Activated B cell treated with CpG ODN at 0.5 μM for 24 hours (primary cell): ENCODE measurements around the gene ATP10D. TPM values are rescaled to one million over a fixed set of nuclear protein-coding genes. Genes with fewer than 3 reads are reported as not detected.

Experiments used
- ATAC-seq: fragments of 200-7000 bp; cut with Tn5 transposase; one replicate; pipeline ENCODE4 v1.10.0; 2021; ENCODE audit warnings: low read depth, mild to moderate bottlenecking, moderate library complexity
- CTCF ChIA-PET: fragments of 350-600 bp; sonication (Branson Sonifier 250); formaldehyde crosslinking; loops from one replicate; lab custom pipeline; 2021; ENCODE audit warnings: antibody characterized with exemption; lab: Charles Lee
- POLR2A ChIA-PET: fragments of 350-600 bp; sonication (Branson Sonifier 250); formaldehyde crosslinking; loops from one replicate; lab custom pipeline; 2021; ENCODE audit warnings: antibody characterized with exemption; lab: Charles Lee
- DNase-seq: peaks from one replicate; pipeline ENCODE4 v3.0.0; 2022
- H3K27ac Mint-ChIP-seq: one replicate; pipeline ENCODE4 v1.8.0; 2020; ENCODE audit warnings: mixed read lengths
- H3K27me3 Mint-ChIP-seq: one replicate; pipeline ENCODE4 v1.8.0; 2021; ENCODE audit warnings: mixed read lengths
- H3K36me3 Mint-ChIP-seq: one replicate; pipeline ENCODE4 v1.8.0; 2021; ENCODE audit warnings: low read depth, mixed read lengths
- H3K4me1 Mint-ChIP-seq: one replicate; pipeline ENCODE4 v1.8.0; 2021; ENCODE audit warnings: mixed read lengths
- H3K4me3 Mint-ChIP-seq: one replicate; pipeline ENCODE4 v1.8.0; 2020; ENCODE audit warnings: mild to moderate bottlenecking, mixed read lengths
- H3K9me3 Mint-ChIP-seq: one replicate; pipeline ENCODE4 v1.8.0; 2020; ENCODE audit warnings: mixed read lengths
- intact Hi-C: fragments of 100-400 bp; cut with micrococcal nuclease; formaldehyde crosslinking; loops from one replicate; pipeline ENCODE4 v1.15.1; 2024
- total RNA-seq: library from RNA; stranded (reverse); gene quantifications from 2 replicates; pipeline ENCODE4 v1.2.3, GENCODE V29; 2022
- TF ChIP-seq, protein P1 (sequence below): fragments of 200-600 bp; IDR thresholded peaks from one replicate; pipeline ENCODE4 v1.8.0; 2022; ENCODE audit warnings: antibody characterized with exemption, mild to moderate bottlenecking

ATP10D gene
- total RNA-seq, 1 donor from 2014 or later, result 31.6 TPM

GRCh38 chr4:47566969-47567368 is 81.9 kb downstream of the ATP10D start:
- ChIA-PET POLR2A (no interaction called here), CTCF (interaction anchor here (0.9 to 1.3 kb wide), 2 partner anchors 22 to 104 kb away, joined by 3 to 8 read pairs; partner anchors contain the start of gene COMMD8)
- H3K9me3 Mint-ChIP-seq, result no peaks in the 10 kb centered on the region
- no peaks in the 10 kb centered on the region for H3K27me3 Mint-ChIP-seq
- TF ChIP-seq, protein P1, sequence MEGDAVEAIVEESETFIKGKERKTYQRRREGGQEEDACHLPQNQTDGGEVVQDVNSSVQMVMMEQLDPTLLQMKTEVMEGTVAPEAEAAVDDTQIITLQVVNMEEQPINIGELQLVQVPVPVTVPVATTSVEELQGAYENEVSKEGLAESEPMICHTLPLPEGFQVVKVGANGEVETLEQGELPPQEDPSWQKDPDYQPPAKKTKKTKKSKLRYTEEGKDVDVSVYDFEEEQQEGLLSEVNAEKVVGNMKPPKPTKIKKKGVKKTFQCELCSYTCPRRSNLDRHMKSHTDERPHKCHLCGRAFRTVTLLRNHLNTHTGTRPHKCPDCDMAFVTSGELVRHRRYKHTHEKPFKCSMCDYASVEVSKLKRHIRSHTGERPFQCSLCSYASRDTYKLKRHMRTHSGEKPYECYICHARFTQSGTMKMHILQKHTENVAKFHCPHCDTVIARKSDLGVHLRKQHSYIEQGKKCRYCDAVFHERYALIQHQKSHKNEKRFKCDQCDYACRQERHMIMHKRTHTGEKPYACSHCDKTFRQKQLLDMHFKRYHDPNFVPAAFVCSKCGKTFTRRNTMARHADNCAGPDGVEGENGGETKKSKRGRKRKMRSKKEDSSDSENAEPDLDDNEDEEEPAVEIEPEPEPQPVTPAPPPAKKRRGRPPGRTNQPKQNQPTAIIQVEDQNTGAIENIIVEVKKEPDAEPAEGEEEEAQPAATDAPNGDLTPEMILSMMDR, result no peak
- no peak overlapping the region for H3K4me3 Mint-ChIP-seq
- H3K27ac Mint-ChIP-seq, result no peak overlapping the region
- no peak for ATAC-seq
- intact Hi-C loops, result loop anchor here (10.0 kb wide), 3 partner anchors 348 to 722 kb away; partner anchors contain the start of gene NFXL1
- DNase-seq, result no peak
- peaks cover 10% of the 10 kb centered on the region for H3K4me1 Mint-ChIP-seq
- H3K36me3 Mint-ChIP-seq, result peaks cover 60% of the 10 kb centered on the region

DNA sequence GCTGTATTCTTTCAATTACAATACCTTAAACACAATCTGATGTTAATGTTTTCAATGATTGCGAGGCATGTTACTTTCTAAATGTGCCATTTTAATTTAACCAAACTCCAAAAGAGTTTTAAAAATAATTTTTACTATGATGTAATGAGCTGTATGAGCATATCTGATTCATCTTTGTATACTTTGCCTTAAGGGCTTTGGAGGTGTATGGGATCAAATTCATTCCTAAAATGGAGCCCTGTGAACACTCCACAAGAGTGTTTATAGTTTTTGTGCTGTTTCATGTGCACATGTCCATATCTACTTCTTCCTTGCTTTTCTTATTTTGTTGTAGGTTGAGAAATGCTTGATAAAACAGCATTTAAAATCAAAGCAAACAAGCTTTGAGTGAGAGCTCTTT is 82.4 kb downstream of the ATP10D start:
- CTCF ChIA-PET, result no interaction called here
- Mint-ChIP-seq H3K4me3 (no peak overlapping the region), H3K9me3 (no peaks in the 10 kb centered on the region), H3K4me1 (peaks cover 10% of the 10 kb centered on the region), H3K27ac (no peak overlapping the region), H3K36me3 (peaks cover 61% of the 10 kb centered on the region), H3K27me3 (no peaks in the 10 kb centered on the region)
- DNase-seq, result no peak
- intact Hi-C loops, result loop anchor here (10.0 kb wide), 3 partner anchors 347 to 723 kb away; partner anchors contain the start of gene NFXL1
- ATAC-seq, result no peak
- POLR2A ChIA-PET, result no interaction called here
- TF ChIP-seq, protein P1, result no peak

DNA sequence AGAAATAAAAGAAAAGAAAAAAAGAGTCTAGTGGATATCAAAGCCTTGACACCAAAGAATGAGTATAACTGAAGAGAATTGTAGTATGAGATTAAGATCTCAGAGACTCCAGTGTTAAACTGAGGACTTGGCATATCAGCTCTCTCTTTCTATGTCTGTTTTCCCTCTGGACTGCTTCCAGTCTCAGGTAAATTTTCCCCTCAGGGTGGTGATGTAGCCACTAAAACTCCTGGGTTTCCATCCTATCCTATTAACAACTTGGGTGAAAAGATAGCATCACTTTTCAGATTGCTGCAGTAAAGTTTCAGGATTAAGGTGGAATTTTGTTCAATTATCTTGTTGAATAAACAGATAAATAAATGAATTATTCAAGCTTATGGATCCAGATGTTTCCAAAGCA is 85.7 kb downstream of the ATP10D start:
- ChIA-PET POLR2A (no interaction called here), CTCF (no interaction called here)
- H3K27ac Mint-ChIP-seq, result no peak overlapping the region
- TF ChIP-seq, protein P1, result no peak
- H3K4me1 Mint-ChIP-seq, result no peaks in the 10 kb centered on the region
- H3K9me3 Mint-ChIP-seq, result no peaks in the 10 kb centered on the region
- no peaks in the 10 kb centered on the region for H3K27me3 Mint-ChIP-seq
- H3K4me3 Mint-ChIP-seq, result no peak overlapping the region
- DNase-seq, result no peak
- no peak for ATAC-seq
- H3K36me3 Mint-ChIP-seq, result peaks cover 80% of the 10 kb centered on the region
- intact Hi-C loops, result no loop called here

DNA sequence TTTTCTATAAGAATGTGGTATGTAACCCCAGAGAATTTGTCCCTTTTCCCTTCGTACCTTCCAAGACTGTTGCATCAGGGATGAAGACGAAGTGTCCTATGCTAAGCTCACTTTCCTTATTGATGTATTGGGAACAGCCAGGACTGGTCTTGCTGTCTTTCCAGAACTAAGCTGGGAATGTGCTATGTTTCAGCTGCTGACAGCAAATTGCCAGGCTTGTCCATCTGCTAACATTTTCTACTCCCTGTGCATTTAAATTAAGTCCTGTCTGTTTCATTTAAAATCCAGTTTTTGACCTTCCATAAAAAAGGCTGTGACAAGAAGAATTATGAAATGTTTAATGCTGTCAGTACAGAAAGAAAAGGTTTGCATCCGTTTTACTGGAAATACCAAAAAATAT is 87.9 kb downstream of the ATP10D start:
- no peaks in the 10 kb centered on the region for H3K27me3 Mint-ChIP-seq
- no peak for DNase-seq
- ChIA-PET CTCF (interaction anchor here (1.1 kb wide), 1 partner anchor 110 kb away, joined by 3 read pairs; the partner anchor contains the start of gene COMMD8), POLR2A (no interaction called here)
- H3K4me3 Mint-ChIP-seq, result no peak overlapping the region
- ATAC-seq, result no peak
- TF ChIP-seq, protein P1, result no peak
- no peak overlapping the region for H3K27ac Mint-ChIP-seq
- peaks cover 83% of the 10 kb centered on the region for H3K36me3 Mint-ChIP-seq
- H3K4me1 Mint-ChIP-seq, result no peaks in the 10 kb centered on the region
- H3K9me3 Mint-ChIP-seq, result no peaks in the 10 kb centered on the region
- intact Hi-C loops, result no loop called here

DNA sequence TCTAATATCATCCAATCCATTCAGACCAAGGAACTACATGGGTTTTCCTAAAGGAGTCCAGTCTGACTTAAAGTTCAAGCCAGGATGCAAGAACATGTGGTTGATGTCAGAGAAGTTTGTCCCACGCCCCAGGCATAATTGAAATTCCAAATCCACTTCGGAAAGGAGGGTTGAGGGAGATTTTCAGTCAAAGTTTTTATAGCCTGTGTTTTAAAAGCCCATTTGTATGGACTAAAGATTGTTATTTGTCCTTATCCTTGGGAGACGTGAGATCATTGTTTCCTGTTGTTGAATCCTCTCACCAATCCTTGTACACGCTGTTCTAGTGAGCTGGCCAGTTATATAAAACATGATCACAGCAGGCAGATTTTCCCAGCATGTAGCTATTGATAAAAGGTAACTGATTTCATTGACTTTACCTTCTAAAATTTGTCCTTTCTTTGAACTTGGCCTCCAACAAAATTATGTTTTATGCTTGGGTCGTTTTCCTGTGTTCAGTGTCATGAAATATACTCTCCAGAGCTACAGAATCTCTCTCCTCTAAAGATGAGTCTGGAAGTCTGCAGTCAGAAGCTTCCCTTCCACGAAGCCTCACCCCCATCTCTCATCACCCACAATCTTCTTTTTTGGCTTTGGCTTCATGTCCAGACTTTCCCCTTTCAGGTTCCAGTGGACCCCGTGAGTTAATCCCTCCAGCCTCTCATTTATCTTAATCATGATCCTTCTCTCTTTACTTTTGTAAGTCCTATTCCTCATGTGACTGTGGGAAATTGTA is 92.9 kb downstream of the ATP10D start:
- H3K27me3 Mint-ChIP-seq, result no peaks in the 10 kb centered on the region
- H3K36me3 Mint-ChIP-seq, result peaks cover 85% of the 10 kb centered on the region
- no peak overlapping the region for H3K27ac Mint-ChIP-seq
- ChIA-PET POLR2A (no interaction called here), CTCF (no interaction called here)
- no peak overlapping the region for H3K4me3 Mint-ChIP-seq
- ATAC-seq (no peak), DNase-seq (no peak)
- H3K4me1 Mint-ChIP-seq, result no peaks in the 10 kb centered on the region
- intact Hi-C loops, result no loop called here
- H3K9me3 Mint-ChIP-seq, result no peaks in the 10 kb centered on the region
- TF ChIP-seq, protein P1, result no peak
